ENCODE data around the gene TRAPPC1. TPM values are rescaled to one million over a fixed set of nuclear protein-coding genes. Genes with fewer than 3 reads are reported as not detected.

TRAPPC1 gene
- total and polyA plus RNA-seq, 10 of the 15 experiments (the other 5 are each of a cell fraction or from before 2014, with no cell fraction given), result 31.3 to 306 (median 134) TPM

DNA sequence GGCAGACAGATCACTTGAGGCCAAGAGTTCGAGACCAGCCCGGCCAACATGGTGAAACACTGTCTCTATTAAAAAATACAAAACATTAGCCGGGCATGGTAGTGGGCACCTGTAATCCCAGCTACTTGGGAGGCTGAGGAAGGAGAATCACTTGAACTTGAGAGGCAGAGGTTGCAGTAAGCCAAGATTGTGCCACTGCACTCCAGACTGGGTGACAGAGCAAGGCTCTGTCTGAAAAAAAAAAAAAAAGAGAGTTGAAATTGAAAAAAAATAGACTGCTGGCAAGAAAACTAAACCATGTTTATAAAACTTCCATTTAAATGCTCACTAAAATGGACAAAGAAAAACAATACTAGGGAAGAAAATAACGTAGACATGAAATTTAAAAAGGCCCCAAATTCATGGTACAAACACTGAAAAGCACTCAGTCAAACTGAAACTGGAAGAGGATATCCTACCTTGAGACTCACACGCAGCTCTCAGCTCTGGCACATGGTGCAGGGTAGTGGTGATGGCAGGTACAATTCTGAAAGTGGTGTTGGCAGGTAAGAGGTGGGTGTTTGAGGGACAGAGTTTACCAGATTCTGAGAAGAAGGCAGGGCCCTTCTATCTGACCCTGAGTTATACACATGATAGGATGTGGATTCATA, 19.5 kb upstream of the TRAPPC1 start (continued):
- TF ChIP-seq PAX8 (IDR thresholded peaks at IDR 0.05) (no peak), WRNIP1 (IDR thresholded peaks at IDR 0.05; ENCODE audit: borderline replicate concordance, low read depth, low read length) (no peak), FOXK2 (IDR thresholded peaks at IDR 0.05) (no peak), CEBPB (IDR thresholded peaks at IDR 0.05; ENCODE audit: borderline replicate concordance in 1 of 2, low read depth in 2 of 2, low read length in 2 of 2) (no peak), MAX (IDR thresholded peaks at IDR 0.05; ENCODE audit: low read depth, low read length) (peak; percentile 76; the same call in 1 of the 2 replicates), SUPT20H (IDR thresholded peaks at IDR 0.05; ENCODE audit: borderline replicate concordance, control insufficient read depth, low read depth, low read length) (no peak), JUNB (IDR thresholded peaks at IDR 0.05) (peak; percentile 89), HDAC6 (IDR thresholded peaks at IDR 0.05; ENCODE audit: unreplicated experiment) (no peak), ASH2L (IDR thresholded peaks at IDR 0.05; ENCODE audit: borderline replicate concordance, low read depth) (no peak), SMAD1 (IDR thresholded peaks at IDR 0.05; ENCODE audit: low read depth, partially characterized antibody) (no peak)
- TF ChIP-seq, protein P1, sequence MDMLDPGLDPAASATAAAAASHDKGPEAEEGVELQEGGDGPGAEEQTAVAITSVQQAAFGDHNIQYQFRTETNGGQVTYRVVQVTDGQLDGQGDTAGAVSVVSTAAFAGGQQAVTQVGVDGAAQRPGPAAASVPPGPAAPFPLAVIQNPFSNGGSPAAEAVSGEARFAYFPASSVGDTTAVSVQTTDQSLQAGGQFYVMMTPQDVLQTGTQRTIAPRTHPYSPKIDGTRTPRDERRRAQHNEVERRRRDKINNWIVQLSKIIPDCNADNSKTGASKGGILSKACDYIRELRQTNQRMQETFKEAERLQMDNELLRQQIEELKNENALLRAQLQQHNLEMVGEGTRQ (IDR thresholded peaks at IDR 0.05; ENCODE audit: borderline replicate concordance, low read depth, low read length), result no peak; the same call in 1 of the 2 replicates
- TF ChIP-seq, protein P2, sequence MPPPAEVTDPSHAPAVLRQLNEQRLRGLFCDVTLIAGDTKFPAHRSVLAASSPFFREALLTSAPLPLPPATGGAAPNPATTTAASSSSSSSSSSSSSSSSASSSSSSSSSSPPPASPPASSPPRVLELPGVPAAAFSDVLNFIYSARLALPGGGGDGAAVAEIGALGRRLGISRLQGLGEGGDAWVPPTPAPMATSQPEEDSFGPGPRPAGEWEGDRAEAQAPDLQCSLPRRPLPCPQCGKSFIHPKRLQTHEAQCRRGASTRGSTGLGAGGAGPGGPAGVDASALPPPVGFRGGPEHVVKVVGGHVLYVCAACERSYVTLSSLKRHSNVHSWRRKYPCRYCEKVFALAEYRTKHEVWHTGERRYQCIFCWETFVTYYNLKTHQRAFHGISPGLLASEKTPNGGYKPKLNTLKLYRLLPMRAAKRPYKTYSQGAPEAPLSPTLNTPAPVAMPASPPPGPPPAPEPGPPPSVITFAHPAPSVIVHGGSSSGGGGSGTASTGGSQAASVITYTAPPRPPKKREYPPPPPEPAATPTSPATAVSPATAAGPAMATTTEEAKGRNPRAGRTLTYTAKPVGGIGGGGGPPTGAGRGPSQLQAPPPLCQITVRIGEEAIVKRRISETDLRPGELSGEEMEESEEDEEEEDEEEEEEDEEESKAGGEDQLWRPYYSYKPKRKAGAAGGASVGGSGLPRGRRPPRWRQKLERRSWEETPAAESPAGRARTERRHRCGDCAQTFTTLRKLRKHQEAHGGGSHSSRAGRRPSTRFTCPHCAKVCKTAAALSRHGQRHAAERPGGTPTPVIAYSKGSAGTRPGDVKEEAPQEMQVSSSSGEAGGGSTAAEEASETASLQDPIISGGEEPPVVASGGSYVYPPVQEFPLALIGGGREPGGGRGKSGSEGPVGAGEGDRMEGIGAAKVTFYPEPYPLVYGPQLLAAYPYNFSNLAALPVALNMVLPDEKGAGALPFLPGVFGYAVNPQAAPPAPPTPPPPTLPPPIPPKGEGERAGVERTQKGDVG (CRISPR knock-in tag; IDR thresholded peaks at IDR 0.05), result no peak
- TF ChIP-seq, protein P3, sequence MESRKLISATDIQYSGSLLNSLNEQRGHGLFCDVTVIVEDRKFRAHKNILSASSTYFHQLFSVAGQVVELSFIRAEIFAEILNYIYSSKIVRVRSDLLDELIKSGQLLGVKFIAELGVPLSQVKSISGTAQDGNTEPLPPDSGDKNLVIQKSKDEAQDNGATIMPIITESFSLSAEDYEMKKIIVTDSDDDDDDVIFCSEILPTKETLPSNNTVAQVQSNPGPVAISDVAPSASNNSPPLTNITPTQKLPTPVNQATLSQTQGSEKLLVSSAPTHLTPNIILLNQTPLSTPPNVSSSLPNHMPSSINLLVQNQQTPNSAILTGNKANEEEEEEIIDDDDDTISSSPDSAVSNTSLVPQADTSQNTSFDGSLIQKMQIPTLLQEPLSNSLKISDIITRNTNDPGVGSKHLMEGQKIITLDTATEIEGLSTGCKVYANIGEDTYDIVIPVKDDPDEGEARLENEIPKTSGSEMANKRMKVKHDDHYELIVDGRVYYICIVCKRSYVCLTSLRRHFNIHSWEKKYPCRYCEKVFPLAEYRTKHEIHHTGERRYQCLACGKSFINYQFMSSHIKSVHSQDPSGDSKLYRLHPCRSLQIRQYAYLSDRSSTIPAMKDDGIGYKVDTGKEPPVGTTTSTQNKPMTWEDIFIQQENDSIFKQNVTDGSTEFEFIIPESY (IDR thresholded peaks at IDR 0.05), result no peak
- TF ChIP-seq, protein P4, sequence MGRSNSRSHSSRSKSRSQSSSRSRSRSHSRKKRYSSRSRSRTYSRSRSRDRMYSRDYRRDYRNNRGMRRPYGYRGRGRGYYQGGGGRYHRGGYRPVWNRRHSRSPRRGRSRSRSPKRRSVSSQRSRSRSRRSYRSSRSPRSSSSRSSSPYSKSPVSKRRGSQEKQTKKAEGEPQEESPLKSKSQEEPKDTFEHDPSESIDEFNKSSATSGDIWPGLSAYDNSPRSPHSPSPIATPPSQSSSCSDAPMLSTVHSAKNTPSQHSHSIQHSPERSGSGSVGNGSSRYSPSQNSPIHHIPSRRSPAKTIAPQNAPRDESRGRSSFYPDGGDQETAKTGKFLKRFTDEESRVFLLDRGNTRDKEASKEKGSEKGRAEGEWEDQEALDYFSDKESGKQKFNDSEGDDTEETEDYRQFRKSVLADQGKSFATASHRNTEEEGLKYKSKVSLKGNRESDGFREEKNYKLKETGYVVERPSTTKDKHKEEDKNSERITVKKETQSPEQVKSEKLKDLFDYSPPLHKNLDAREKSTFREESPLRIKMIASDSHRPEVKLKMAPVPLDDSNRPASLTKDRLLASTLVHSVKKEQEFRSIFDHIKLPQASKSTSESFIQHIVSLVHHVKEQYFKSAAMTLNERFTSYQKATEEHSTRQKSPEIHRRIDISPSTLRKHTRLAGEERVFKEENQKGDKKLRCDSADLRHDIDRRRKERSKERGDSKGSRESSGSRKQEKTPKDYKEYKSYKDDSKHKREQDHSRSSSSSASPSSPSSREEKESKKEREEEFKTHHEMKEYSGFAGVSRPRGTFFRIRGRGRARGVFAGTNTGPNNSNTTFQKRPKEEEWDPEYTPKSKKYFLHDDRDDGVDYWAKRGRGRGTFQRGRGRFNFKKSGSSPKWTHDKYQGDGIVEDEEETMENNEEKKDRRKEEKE (IDR thresholded peaks at IDR 0.05), result no peak
- TF ChIP-seq, protein P5, sequence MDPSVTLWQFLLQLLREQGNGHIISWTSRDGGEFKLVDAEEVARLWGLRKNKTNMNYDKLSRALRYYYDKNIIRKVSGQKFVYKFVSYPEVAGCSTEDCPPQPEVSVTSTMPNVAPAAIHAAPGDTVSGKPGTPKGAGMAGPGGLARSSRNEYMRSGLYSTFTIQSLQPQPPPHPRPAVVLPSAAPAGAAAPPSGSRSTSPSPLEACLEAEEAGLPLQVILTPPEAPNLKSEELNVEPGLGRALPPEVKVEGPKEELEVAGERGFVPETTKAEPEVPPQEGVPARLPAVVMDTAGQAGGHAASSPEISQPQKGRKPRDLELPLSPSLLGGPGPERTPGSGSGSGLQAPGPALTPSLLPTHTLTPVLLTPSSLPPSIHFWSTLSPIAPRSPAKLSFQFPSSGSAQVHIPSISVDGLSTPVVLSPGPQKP (IDR thresholded peaks at IDR 0.05; ENCODE audit: low read depth, low read length), result no peak
- TF ChIP-seq, protein P6, sequence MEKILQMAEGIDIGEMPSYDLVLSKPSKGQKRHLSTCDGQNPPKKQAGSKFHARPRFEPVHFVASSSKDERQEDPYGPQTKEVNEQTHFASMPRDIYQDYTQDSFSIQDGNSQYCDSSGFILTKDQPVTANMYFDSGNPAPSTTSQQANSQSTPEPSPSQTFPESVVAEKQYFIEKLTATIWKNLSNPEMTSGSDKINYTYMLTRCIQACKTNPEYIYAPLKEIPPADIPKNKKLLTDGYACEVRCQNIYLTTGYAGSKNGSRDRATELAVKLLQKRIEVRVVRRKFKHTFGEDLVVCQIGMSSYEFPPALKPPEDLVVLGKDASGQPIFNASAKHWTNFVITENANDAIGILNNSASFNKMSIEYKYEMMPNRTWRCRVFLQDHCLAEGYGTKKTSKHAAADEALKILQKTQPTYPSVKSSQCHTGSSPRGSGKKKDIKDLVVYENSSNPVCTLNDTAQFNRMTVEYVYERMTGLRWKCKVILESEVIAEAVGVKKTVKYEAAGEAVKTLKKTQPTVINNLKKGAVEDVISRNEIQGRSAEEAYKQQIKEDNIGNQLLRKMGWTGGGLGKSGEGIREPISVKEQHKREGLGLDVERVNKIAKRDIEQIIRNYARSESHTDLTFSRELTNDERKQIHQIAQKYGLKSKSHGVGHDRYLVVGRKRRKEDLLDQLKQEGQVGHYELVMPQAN (conservative IDR thresholded peaks at IDR 0.05), result no peak

Measured in GM12878 (cell line).